Stimulated activated CD8-positive, alpha-beta memory T cell treated with anti-CD3 and anti-CD28 coated beads, Interleukin-2, amount 100 ng/mL, for 1 hour (primary cell): ENCODE data around the gene ZFAND3.
"Not testable (repeated sequence)": the region's sequence is repeated elsewhere in the genome, so short reads cannot be mapped to it uniquely, and the experiment has no call there.

Source experiments
- DNase-seq, 2 donors: peaks; one replicate each; pipeline ENCODE4 v3.0.0-alpha.2; 2020; ENCODE audit warnings: low read depth in 2 of 2

The ZFAND3 gene

GRCh38 chr6:37865504-37865903, 46.0 kb downstream of the ZFAND3 start:
- DNase-seq: no peak

GRCh38 chr6:37866590-37867507, 47.3 kb downstream of the ZFAND3 start:
- DNase-seq: no peak

- DNase-seq: no peak
Observed at GRCh38 chr6:37867756-37868446, 48.4 kb downstream of the ZFAND3 start.

GRCh38 chr6:37868447-37868825, 48.9 kb downstream of the ZFAND3 start:
- no peak for DNase-seq

- no peak for DNase-seq
Observed at GRCh38 chr6:37871616-37872372, 52.3 kb downstream of the ZFAND3 start.

GRCh38 chr6:37872373-37872745, 52.8 kb downstream of the ZFAND3 start:
- no peak for DNase-seq

- no peak for DNase-seq
Observed at GRCh38 chr6:37874726-37875125, 55.2 kb downstream of the ZFAND3 start.

- DNase-seq: no peak
Observed at GRCh38 chr6:37875561-37876309, 56.2 kb downstream of the ZFAND3 start.

- no peak for DNase-seq
Observed at GRCh38 chr6:37876843-37877242, 57.3 kb downstream of the ZFAND3 start.

GRCh38 chr6:37877373-37878149, 58.0 kb downstream of the ZFAND3 start:
- no peak for DNase-seq

GRCh38 chr6:37878150-37878710, 58.7 kb downstream of the ZFAND3 start:
- no peak for DNase-seq

- DNase-seq: not testable (repeated sequence)
Observed at GRCh38 chr6:37880602-37881001, 61.1 kb downstream of the ZFAND3 start.

- DNase-seq: no peak
Observed at GRCh38 chr6:37882292-37882691, 62.8 kb downstream of the ZFAND3 start.

GRCh38 chr6:37882724-37883413, 63.3 kb downstream of the ZFAND3 start:
- no peak for DNase-seq

GRCh38 chr6:37884548-37884947, 65.0 kb downstream of the ZFAND3 start:
- DNase-seq: no peak

GRCh38 chr6:37889051-37889450, 69.5 kb downstream of the ZFAND3 start:
- no peak for DNase-seq

- DNase-seq: no peak
Observed at GRCh38 chr6:37889486-37889885, 70.0 kb downstream of the ZFAND3 start.

- no peak for DNase-seq
Observed at GRCh38 chr6:37891072-37891471, 71.5 kb downstream of the ZFAND3 start.

GRCh38 chr6:37893257-37893656, 73.7 kb downstream of the ZFAND3 start:
- DNase-seq: no peak

- not testable (repeated sequence) for DNase-seq
Observed at GRCh38 chr6:37893734-37894133, 74.2 kb downstream of the ZFAND3 start.
